ENCODE results near the gene MYH15. TPM values are rescaled to one million over a fixed set of nuclear protein-coding genes. Genes with fewer than 3 reads are reported as not detected.

The MYH15 gene
- polyA plus RNA-seq, 1 donor from 2014 or later: 0.71 TPM

DNA sequence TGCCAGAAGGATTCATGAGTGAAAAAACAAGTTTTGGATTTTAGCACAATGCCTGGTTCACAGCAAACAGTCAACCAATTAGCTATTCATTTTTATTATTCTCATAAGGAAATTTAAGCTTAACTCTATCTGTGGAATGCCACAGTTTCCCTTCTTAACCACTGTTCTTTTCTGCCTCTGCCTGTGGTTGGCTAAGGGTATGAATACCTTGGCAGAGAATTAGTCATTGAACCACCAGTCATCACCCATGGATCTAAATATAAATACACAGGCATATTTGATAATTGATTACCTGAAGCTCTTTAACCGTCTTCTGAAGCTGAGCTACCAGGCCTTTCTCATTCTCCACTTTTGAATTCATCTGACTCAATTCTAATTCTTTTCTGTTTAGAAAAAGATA is 79.9 kb downstream of the MYH15 start:
- no peak overlapping the region for H3K27ac ChIP-seq (ENCODE audit: low read length)
- H3K4me2 ChIP-seq (ENCODE audit: low read length): no peak overlapping the region
- H2AFZ ChIP-seq (ENCODE audit: low read depth, low read length): no peak overlapping the region
- H3K27me3 ChIP-seq (ENCODE audit: insufficient read depth, low read depth, low read length): no peaks in the 10 kb centered on the region
- H3K4me3 ChIP-seq (ENCODE audit: low read length): no peak overlapping the region
- peaks cover 6% of the 10 kb centered on the region for H3K9me3 ChIP-seq (ENCODE audit: low read length)
- no peaks in the 10 kb centered on the region for H3F3A ChIP-seq (ENCODE audit: insufficient read depth, low read length, poor library complexity, severe bottlenecking)
- no peaks in the 10 kb centered on the region for H4K20me1 ChIP-seq (ENCODE audit: insufficient read depth)
- no peaks in the 10 kb centered on the region for H3K9me2 ChIP-seq (ENCODE audit: insufficient read depth, low read length)
- H3K9ac ChIP-seq (ENCODE audit: low read length): no peak overlapping the region
- H3K36me3 ChIP-seq (ENCODE audit: insufficient read depth, low read length): no peaks in the 10 kb centered on the region
- no peak for TF ChIP-seq EP300 (conservative IDR thresholded peaks at IDR 0.05; ENCODE audit: poor library complexity, severe bottlenecking)
- H3K79me2 ChIP-seq (replicated peaks; ENCODE audit: insufficient read depth, low read length): no peaks in the 10 kb centered on the region

DNA sequence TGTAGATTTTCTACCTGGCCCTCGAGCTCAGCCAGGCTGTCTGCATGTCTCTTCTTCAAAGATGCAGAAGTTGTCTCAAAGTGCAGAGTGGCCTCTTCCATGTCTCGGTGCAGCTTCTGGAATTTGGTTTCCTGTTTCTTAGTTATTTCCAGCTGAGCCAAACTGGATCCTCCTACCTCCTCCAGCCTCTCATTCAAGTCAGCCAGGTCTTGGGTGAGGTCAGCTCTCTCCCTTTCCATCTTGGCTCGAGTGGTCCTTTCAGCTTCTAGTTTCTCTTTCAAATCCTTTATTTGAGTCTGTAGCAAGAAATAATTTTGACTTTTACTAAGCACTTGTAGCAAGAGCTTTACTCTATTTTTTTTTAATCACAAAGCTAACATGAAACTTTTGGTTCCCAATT is 81.8 kb downstream of the MYH15 start:
- Histone ChIP-seq H3K4me2 (ENCODE audit: low read length) (no peak overlapping the region), H3K27ac (ENCODE audit: low read length) (no peak overlapping the region), H3F3A (ENCODE audit: insufficient read depth, low read length, poor library complexity, severe bottlenecking) (no peaks in the 10 kb centered on the region), H3K36me3 (ENCODE audit: insufficient read depth, low read length) (no peaks in the 10 kb centered on the region), H3K9me2 (ENCODE audit: insufficient read depth, low read length) (no peaks in the 10 kb centered on the region), H3K27me3 (ENCODE audit: insufficient read depth, low read depth, low read length) (no peaks in the 10 kb centered on the region), H2AFZ (ENCODE audit: low read depth, low read length) (no peak overlapping the region), H3K9ac (ENCODE audit: low read length) (no peak overlapping the region), H3K79me2 (replicated peaks; ENCODE audit: insufficient read depth, low read length) (no peaks in the 10 kb centered on the region), H3K9me3 (ENCODE audit: low read length) (peaks cover 6% of the 10 kb centered on the region), H4K20me1 (ENCODE audit: insufficient read depth) (no peaks in the 10 kb centered on the region), H3K4me3 (ENCODE audit: low read length) (no peak overlapping the region)
- TF ChIP-seq RAD21 (conservative IDR thresholded peaks at IDR 0.05) (no peak), EZH2 (IDR thresholded peaks at IDR 0.05; ENCODE audit: borderline replicate concordance, insufficient read depth, low read length, poor library complexity, severe bottlenecking) (no peak), EP300 (conservative IDR thresholded peaks at IDR 0.05; ENCODE audit: poor library complexity, severe bottlenecking) (no peak), POLR2AphosphoS5 (IDR thresholded peaks at IDR 0.05) (no peak), MXI1 (conservative IDR thresholded peaks at IDR 0.05; ENCODE audit: poor library complexity, severe bottlenecking) (no peak)
- TF ChIP-seq, protein P1, sequence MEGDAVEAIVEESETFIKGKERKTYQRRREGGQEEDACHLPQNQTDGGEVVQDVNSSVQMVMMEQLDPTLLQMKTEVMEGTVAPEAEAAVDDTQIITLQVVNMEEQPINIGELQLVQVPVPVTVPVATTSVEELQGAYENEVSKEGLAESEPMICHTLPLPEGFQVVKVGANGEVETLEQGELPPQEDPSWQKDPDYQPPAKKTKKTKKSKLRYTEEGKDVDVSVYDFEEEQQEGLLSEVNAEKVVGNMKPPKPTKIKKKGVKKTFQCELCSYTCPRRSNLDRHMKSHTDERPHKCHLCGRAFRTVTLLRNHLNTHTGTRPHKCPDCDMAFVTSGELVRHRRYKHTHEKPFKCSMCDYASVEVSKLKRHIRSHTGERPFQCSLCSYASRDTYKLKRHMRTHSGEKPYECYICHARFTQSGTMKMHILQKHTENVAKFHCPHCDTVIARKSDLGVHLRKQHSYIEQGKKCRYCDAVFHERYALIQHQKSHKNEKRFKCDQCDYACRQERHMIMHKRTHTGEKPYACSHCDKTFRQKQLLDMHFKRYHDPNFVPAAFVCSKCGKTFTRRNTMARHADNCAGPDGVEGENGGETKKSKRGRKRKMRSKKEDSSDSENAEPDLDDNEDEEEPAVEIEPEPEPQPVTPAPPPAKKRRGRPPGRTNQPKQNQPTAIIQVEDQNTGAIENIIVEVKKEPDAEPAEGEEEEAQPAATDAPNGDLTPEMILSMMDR (IDR thresholded peaks at IDR 0.05; ENCODE audit: poor library complexity, severe bottlenecking): no peak

DNA sequence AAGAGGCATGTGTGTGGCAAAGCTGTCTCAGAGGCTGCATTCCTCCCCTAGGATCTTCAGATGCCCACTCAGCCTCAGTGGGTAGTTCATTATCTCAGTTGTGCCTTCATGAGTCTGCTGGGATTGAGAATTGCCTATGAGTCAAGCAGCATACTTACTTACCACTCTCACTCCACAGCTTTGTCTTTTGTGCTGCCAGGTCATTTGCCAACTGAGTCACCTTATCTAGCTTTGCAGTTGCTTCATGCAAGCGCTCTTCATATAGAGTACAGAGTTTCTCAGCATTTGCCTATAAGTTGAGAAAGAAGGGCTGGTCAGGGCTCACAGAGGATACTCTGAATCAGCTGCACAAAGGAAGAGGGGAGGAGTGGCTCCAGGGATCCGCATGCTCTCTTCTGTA is 89.5 kb downstream of the MYH15 start:
- Histone ChIP-seq H3K4me3 (ENCODE audit: low read length) (no peak overlapping the region), H3K9ac (ENCODE audit: low read length) (no peak overlapping the region), H3K9me3 (ENCODE audit: low read length) (no peaks in the 10 kb centered on the region), H3F3A (ENCODE audit: insufficient read depth, low read length, poor library complexity, severe bottlenecking) (no peaks in the 10 kb centered on the region), H3K36me3 (ENCODE audit: insufficient read depth, low read length) (no peaks in the 10 kb centered on the region), H3K27ac (ENCODE audit: low read length) (no peak overlapping the region), H3K79me2 (replicated peaks; ENCODE audit: insufficient read depth, low read length) (no peaks in the 10 kb centered on the region), H3K9me2 (ENCODE audit: insufficient read depth, low read length) (no peaks in the 10 kb centered on the region), H3K27me3 (ENCODE audit: insufficient read depth, low read depth, low read length) (no peaks in the 10 kb centered on the region), H3K4me2 (ENCODE audit: low read length) (no peak overlapping the region), H4K20me1 (ENCODE audit: insufficient read depth) (no peaks in the 10 kb centered on the region), H2AFZ (ENCODE audit: low read depth, low read length) (no peak overlapping the region)
- TF ChIP-seq MXI1 (conservative IDR thresholded peaks at IDR 0.05; ENCODE audit: poor library complexity, severe bottlenecking): no peak
- no peak for TF ChIP-seq RAD21 (conservative IDR thresholded peaks at IDR 0.05)
- no peak for TF ChIP-seq TAF1 (IDR thresholded peaks at IDR 0.05; ENCODE audit: low read depth)
